Muscle of back (tissue), 11 donors: ENCODE results near the gene TNNT3. TPM values are rescaled to one million over a fixed set of nuclear protein-coding genes. Genes with fewer than 3 reads are reported as not detected.

ENCODE experiments used
- DNase-seq, 3 donors: peaks; one replicate each; pipeline versions ENCODE4 v3.0.0 to v3.0.0-alpha.2; 2013
- polyA plus RNA-seq, 10 donors: library from polyadenylated mRNA; unstranded; fragments of 120-200 nt; gene quantifications; one replicate each; pipeline ENCODE4 v1.2.1, GENCODE V29; 2013; ENCODE audit not compliant: insufficient read length in 10 of 10

Gene TNNT3
- polyA plus RNA-seq, 10 donors, result 2,439 to 8,197 (median 6,821) TPM

DNA sequence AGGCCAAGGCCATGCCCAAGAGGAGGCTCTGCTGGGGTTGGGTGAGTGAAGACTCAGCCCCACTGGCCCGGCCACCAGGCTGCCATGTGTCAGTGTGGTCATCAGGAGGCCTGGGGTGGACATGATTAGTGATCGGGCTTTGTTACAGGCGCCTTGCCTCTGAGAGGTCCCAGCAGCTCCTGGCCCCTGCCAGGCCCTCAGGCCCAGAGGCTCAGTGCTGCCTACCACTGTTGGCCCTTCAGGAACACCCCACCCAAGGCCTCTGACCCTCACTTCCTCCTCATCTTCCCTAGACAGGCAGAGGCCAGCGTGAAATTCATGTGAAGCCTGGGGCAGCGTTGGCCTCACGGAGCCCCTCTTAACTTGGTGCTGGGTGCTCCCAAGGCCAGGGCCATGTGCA lies 29.8 kb downstream of the TNNT3 start:
- DNase-seq, result no peak

DNA sequence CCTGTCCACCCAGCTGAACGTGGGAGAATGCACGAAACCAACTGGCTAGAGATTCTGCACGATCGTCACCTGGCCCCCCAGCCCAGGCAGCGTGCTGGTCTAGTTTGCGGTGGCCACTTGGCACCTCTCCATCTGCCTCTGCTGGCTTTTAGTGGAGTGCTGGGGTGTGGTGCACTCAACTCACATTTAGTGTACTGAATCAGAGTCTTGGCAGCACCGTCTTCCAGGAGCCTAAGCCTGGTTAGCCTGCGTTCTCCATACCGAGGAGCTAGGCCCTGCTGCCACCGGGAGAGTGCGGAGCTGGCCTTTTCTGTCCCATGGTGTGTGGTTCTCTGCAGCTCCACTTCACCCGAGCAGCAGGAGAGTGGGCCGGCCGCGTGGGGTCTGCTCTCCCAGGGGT lies 30.4 kb downstream of the TNNT3 start:
- DNase-seq, result no peak

DNA sequence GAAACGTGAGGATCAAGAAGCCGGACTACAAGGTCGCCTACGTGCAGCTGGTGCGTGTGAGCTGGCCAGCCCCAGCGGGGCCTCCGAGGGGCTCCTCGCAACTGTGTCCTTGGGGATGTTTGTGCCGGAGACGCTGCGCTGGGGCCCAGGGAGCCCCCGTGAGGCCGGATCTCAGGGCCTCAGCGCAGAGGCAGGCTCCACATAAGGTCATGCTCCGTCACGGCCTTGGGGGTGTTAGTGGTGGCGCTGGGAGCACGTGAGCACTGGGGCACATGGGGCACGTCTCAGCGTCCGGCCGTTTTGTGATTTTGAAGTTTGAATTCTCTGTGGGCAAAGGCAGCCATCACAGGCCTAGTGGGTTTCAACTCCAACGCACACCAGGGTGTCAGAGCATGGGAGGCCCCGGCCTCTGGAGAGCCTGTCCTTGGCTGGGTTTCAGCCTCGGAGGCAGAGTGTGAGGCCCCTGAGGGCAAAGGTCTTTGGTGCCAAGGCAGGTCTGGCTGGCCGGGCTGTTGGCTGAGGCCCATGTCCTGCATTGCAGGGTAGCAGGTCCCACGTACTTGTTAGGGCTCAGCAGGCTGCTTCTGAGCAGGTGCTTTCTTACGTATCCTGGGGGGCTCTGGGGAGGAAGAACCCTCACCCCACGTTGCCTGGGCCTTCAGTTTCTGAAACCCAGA lies 33.4 kb downstream of the TNNT3 start:
- no peak for DNase-seq

DNA sequence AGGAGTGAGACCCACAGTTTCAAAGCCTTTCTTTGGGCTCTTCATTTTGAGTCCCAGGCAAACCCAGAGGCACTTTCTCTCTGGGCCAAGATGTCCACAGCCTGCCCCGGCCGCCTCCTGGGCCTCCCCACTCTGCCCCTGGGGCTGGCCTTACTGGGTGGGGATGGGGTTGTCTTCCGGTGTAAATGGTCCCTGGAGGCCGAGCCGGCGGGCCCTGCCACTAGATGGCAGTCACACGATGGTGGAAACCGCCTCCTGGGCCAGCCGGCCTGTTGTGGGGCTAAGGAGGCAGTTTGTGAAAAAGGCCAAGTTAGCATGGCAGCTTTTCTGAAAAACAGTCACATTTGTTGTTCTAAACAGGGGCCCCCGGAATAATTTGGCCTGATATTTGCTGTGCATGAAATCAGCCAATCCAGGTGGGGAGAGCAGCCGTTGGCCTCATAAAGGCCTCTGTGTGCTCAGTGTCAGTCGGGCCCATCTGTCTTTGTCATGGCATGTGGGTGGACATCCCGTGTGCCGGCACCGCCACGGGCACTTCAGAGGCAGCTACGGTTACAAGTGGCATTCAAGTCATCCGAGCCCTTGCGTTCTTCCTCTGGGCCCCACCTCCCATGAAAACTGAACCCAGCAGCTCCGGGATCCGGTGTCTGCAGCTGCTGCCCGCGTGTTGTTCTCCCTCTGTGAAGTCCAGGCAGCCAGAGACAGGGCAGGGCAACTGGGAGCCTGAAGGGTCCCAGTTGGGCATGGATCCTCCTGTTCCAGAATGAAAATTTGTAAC lies 34.2 kb downstream of the TNNT3 start:
- DNase-seq, result no peak

DNA sequence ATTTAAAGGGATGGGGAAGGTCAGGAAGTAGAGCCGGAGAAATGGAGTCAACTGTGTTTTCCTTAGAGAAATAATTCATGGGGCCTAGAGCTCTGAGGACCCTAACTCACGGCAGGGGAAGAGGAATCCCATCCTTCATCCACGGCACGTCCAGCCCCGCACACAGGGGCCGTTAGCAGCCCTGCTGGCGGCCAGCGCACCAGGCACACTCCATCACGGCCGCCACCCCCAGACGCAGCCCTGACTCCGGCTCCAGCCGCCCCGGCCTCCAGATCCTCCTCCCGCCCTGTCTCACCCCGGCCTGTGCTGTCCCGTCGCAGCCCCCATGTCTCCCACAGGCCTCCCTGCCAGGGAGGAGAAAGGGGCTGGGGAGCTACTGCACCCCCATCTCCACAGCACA lies 38.9 kb downstream of the TNNT3 start:
- no peak for DNase-seq

DNA sequence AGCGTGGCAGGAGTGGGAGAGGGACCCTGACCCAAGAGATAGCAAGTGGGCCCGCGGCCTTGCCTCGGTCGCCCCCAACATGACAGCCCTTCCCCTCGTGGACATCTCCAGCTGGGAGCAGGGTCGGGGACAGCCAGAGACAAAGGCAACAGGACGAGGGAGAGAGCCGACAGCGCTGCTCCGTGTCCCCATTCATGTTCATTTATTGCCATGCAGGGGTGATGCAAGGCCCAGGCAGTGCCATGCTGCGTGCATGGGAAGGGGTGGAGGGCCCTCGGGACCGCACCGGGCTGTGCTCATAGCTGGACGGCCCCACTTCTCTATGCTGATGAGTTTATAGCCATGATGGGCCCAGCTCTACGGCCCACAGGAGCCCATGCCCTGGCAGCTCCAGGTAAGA lies 40.3 kb downstream of the TNNT3 start:
- DNase-seq, result no peak

DNA sequence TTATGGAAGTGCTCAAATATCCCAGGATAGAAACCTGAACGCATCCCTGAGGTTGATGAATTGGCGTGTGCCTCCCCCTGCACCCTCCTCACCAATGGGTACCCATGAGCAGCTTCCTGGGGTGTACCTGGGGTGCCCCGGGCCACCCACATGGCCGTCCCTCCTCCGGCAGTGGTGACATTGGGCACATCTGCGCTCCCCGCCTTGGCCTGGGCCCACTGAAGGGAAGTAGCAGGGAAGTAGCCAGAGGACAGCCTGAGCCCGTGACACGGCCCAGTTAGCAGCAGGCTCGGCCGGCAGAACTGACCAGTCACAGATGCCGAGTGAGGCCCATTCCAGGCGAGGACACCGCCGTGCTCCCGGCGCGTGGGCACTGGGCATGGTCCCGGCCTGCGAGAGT lies 44.4 kb downstream of the TNNT3 start:
- no peak for DNase-seq

DNA sequence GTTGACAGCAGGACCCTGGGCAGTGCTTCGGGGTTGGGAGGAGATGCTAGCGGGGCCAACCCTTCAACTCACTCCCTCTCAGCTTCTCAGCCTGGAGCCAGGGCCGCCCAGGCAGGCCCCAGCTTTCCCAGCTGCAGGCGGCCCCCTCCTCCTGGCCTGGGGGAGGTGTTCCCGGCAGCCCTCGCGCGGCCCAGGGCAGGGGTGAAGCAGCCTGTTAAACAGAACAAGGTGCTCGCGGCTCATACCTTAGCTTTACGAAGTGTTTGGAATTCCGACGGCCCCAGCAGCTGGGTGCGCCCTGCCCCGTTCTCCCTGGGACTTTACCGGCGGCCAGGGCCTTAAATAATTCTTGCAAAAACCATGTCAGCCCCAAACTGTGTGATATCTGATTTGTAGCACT lies 44.8 kb downstream of the TNNT3 start:
- DNase-seq, result no peak

DNA sequence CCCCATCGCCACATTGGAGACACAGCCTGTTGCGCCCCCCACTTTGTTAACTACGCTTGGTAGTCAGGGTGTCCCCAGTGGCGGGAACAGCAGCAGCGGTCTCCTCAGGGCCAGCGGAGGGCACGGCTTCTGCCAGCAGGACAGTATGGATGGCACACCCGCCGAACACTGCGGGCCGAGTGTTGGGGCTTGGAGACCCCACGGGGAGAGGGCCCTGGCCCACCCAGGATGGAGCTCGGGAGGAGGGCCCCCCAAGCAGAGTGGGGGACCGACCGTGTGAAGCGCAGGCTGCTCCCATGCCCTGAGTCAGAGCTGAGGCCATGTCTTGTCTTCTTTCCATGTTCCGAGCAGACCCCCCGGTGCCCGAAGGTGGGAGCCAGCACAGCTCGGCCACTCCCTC lies 45.5 kb downstream of the TNNT3 start:
- no peak for DNase-seq

DNA sequence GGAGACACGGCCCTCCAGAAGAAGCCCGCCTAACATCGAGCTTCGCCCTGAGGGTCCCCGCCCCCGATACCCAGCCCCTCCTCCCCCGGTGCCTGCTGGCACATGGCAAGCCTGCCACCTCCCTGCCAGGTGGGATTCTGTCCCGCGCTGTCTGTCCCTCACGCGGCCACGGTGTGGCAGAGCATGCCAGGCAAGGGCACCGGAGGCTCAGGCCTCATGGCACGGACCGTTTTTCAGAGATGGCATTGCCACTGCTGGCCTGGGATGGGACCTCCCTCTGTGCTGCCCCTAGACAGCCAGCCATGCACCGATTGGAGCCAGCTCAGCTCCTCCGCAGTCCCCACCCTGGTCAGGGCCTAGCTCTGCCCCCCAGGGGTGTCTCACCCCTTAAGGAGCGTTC lies 47.0 kb downstream of the TNNT3 start:
- no peak for DNase-seq

DNA sequence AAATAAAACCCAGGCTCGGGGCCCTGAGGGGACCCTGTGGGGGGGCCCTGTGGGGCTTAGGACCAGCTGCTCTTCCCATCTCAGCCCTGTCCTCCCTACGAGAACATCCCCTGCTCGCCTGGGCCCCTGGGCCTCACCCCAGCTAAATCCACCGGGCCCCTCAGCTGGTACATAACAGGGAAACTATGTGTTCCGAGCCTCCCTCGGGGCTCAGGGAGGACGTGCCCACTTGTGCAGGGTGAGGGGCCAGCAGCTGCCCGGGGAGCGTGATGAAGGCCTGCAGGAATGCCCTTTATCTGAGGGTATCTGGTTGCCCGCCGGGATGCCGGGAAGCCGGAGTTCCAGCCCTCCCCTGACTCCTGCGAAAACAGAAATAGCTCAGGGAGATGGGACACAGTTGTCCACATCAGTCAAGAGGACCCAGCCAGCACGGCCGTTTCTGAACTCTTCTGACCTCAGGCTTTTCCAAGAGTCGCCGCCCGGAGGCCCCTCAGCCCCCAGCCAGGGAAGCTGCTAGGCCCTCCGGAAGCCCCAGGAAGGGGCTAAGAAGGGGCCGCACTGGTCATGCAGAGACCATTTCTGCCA lies 48.2 kb downstream of the TNNT3 start:
- DNase-seq, result no peak

DNA sequence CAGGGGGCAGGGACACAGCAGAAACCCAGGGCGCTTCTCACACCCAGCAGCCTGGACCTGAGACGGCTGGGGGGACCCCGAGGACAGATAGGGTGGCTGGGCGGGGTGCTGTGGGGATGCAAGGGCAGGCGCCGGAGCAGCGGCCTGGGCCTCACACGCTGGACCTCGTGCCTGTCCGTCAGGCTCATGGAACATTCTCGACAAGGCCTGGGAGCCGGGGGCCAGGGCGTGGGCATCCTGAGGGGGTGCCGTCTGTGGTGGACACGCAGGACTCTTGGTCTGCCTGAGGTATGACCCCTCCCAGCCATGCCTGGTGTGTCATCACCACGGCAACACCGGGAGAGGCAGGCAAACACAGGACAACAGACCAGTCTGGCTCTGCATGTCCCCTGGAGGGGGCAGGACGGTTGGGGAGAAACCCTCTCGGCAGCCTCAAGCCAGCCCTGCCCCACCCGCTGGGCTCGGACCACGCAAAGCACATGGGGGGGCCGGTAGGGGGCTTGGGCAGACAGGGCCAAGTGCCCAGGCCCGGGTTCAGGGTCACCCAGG lies 49.0 kb downstream of the TNNT3 start:
- no peak for DNase-seq

DNA sequence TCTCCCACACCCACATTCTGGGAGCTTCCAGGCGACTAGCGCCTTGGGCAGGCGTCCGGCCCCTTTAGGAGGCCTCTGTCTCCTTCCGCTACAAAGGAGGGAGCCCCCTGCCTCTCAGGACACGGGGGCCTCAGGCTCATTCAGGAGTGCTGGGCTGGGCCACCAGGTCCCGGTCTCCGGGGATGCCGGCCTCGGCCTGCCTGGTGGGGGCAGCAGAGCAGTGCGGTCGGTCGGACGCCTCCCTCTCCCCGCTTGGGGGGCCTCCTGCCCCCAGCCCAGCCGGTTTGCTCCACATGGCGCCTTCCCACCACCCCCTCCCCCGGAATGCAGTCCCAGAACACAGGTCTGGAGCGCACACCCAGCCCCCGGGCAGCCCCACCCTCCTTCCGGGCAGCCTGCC lies 49.5 kb downstream of the TNNT3 start:
- DNase-seq, result no peak

DNA sequence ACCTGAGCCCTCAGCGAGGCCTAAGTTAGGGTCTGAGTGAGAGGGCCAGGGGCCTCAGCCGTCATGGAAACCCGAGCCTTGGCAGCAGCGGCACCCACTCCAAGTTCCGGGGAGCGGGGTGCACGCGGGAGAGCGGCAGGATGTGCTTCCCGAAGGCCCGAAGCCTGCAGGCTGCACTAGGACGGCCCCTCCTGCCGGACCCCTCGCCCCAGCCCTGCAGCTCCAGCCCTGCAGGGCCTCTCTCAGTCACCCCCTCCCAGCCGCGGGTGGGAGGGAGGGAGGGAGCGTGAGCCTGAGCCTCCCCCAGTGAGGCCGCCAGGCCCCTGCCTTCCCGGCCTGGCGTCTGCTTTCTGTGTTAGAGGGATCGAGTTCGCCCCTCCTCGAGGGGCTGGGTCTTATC lies 50.3 kb downstream of the TNNT3 start:
- no peak for DNase-seq

DNA sequence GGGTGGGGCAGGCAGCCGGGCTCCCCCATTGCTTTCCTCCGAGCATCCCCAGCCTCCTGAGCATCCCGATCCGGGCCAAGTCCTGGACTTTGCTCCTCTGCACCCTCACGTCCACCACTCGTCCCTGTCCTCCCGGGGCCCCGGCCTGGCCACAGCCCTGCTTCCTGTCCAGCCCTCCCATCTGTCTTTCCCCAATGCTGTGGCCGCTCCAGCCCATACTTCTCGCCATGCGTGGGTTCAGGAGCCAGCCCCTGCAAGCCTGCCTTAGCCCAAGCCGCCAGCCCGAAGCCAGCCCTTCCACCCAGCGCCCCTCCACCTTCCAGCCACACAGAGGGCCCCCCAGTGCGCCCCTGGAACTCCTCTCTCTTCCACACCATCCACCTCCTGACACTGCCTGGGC lies 51.5 kb downstream of the TNNT3 start:
- peak in 1 of 3 donors; percentile 22 for DNase-seq

DNA sequence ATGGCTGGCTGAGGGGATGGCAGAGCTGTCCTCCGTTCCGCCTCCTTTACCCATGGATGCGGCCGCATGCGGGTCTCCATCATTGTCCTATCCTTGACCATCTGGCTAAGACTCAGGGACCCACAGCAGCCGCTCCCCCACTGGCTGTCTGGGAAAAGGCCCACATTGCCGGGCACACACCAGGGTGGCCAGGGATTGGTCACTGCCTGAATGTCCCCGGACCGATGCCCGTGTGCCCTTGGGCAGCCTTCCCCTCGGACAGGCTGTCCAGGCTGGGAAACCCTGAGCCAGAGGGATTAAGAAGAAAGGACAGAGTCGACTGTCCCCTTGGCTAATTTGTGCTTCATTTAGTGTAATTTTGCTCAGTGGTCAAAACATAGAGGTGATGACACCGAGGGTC lies 55.7 kb downstream of the TNNT3 start:
- no peak for DNase-seq

DNA sequence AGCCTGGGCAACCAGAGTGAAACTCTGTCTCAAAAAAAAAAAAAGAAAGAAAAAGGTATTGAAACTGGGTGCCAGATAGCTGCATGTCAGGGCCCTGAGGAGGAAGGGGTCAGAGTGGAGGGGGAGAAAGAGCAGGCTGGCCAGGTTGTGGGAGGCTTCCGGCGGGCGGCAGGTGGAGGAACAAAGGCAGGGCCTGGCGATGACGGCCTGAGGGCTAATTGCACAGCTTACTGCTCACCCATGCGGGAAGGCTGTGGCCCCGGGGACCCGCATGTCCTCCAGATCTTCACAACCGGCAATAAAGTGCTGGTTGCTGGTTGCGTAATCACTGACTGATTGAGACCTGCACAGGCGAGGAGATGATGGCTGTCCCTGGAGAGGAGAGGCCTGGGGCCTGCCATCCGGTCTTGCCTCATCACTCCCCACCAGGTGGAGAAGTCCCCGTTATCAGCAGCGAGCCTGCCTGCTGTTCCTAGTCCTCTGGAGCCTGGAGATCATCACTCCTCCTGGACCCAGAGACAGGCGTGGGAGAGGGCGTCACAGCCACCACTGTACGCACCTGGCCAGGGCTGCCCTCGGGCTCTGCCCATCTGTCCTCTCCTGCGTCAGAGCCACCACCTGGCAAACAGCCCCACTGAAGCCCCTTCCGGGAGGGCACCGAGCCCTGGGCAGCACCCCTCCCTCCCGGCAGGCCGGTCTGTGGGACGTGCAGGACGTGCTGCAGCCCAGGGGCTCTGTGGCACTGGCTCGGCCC lies 59.4 kb downstream of the TNNT3 start:
- DNase-seq, result no peak

DNA sequence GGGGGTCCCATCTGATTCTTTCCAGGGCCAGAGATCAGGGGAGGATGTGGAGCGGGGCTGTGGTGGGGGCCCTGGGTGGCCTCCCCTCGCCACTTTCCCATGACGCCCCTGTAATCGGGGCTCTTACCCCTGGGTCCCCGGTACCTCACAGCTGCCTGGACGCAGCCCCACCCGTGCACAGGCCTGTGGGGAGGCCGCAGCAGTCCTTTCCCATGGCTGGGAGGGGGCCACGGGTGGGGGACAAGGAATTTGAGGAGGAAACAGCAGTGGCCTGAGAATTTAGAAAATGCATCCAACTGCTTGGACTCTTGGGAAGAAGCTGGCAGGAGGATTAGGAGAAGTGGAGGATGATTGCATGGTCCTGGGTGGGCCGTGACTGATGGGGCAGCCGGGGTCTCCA lies 60.1 kb downstream of the TNNT3 start:
- no peak for DNase-seq

DNA sequence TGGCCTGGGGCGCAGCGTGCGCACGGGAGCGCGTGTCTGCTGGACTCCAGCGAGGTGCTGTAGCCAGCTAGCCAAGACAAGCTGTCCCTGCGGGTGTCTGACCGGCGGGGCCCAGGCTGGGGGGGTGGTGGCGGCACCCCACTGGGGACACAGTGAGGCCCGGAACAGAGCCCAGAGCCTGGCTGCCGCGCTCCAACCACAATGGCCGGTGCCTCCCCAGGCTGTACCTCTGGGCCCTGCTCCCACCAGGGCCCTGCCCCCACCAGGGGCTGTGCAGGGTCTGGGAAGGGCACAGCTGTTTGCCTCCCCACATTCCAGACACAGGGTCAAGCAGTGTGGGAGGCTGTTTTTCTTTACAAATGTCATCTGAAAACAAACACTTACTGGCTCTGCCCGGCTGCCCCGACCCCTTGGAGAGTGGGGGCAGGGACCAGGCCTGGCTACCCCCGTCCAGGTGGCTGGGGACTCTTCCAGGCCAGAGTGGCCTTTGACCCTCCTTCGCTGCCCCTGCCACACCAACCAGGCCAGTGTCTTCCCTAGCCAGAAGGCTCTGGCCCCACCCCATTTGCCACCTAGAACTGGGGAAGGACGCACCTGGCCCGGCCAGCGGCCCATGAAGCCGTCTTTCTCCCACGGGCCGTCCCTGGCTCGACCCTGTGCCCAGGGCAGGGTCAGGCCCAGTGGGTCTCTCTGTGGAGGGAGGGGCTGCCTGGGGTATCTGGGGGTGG lies 63.5 kb downstream of the TNNT3 start:
- DNase-seq, result no peak

DNA sequence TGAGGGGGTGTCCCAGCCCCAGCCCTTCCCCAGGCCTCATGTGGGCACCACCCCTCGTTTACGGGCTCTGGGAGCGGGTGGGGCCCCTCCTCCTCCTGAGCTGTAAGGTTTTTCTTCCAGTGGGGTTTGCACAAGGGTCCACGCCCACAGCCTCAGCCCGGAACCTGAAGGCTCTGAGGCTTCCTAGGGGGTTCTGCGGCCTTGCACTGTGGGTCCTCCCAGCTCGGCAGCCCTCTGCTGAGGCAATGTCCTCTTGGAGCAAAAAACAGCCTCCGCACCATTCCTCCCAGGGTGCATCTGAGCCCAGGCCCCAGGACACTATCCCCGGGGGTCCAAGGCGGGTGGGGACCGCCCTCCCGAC lies 64.1 kb downstream of the TNNT3 start:
- DNase-seq, result no peak

DNA sequence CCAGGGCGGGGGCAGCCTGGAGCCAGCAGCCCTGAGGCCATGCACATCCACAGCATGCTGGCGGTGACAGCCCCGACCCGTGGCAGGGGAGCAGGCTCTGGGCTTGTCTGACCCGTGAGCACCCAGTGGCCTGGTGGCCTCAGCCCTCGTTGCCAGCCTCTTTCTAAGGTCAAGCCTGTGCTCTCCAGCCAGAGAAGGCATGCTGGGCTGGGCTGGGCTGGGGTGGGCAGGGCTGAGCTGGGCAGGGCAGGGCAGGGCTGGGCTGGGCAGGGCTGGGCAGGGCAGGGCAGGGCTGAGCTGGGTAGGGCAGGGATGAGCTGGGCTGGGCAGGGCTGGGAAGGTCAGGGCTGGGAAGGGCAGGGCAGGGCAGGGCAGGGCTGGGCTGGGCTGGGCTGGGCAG lies 67.5 kb downstream of the TNNT3 start:
- no peak for DNase-seq

DNA sequence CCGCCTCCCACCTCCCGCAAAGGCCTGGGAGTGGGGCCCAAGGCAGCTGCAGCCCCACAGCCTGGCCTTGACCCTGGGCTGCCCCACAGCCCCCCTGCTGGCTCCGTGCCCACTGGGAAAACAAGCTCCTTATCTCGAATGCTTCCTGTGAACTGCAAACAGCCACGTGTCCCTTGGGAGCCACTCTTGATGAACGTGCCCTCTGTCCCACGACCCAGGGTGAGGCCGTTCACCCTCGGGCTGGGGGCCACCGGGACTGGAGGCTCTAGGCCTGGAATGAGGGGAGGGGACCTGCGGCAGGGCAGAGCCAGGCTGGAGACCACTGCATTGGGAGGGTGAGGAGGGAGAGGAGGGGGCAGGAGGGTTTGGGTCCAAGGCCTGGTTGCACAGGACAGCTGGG lies 68.7 kb downstream of the TNNT3 start:
- no peak for DNase-seq
